IMR-90 (cell line): ENCODE results near the gene NXPH4. TPM values are rescaled to one million over a fixed set of nuclear protein-coding genes. Genes with fewer than 3 reads are reported as not detected.

ENCODE experiments used
- ATAC-seq: fragments of 200-7000 bp; cut with Tn5 transposase; 2 replicates; pipeline ENCODE4 v1.9.1; 2020; ENCODE audit warnings: low read depth, mild to moderate bottlenecking, moderate library complexity
- BruUV-seq: library from RNA; stranded (reverse); fragments of 400-500 nt; replicated peaks from 2 replicates; lab custom pipeline; 2021; lab: Mats Ljungman, UMichigan
- CTCF ChIA-PET: fragments of 300-600 bp; formaldehyde crosslinking; extraction: SDS; loops from one replicate; lab custom pipeline; 2021; ENCODE audit warnings: antibody characterized with exemption; lab: Yijun Ruan, JAX
- POLR2A ChIA-PET: fragments of 300-600 bp; sonication (Branson Sonifier 250); formaldehyde crosslinking; loops from one replicate; lab custom pipeline; 2022; ENCODE audit warnings: antibody characterized with exemption; ENCODE audit not compliant: unreplicated experiment; lab: Charles Lee
- DNase-seq: peaks from one replicate; pipeline ENCODE4 v3.0.0; 2013
- H2AFZ ChIP-seq: replicated peaks from 2 replicates; pipeline ENCODE3; 2013; ENCODE audit warnings: low read length, mild to moderate bottlenecking; ENCODE audit not compliant: poor library complexity
- H2AK5ac ChIP-seq: 2 replicates; pipeline ENCODE4 v1.6.1; 2013; ENCODE audit warnings: low read depth, low read length, inconsistent platforms
- H2AK9ac ChIP-seq: replicated peaks from 2 replicates; pipeline ENCODE3; 2013; ENCODE audit warnings: mild to moderate bottlenecking, low read depth, low read length, moderate library complexity; ENCODE audit not compliant: poor library complexity
- H2BK120ac ChIP-seq: 2 replicates; pipeline ENCODE4 v1.6.1; 2013; ENCODE audit warnings: low read depth, low read length, inconsistent platforms
- H2BK15ac ChIP-seq: 3 replicates; pipeline ENCODE4 v1.6.1; 2013; ENCODE audit warnings: low read depth, low read length, inconsistent platforms
- H2BK20ac ChIP-seq: 2 replicates; pipeline ENCODE4 v1.6.1; 2013; ENCODE audit warnings: low read depth, mild to moderate bottlenecking, inconsistent platforms, low read length, moderate library complexity
- H2BK5ac ChIP-seq: 2 replicates; pipeline ENCODE4 v1.6.1; 2013; ENCODE audit warnings: mild to moderate bottlenecking, low read depth, low read length, inconsistent platforms; ENCODE audit not compliant: poor library complexity, severe bottlenecking
- H3K14ac ChIP-seq: replicated peaks from 2 replicates; pipeline ENCODE4 v1.6.1; 2013; ENCODE audit warnings: low read depth, low read length, inconsistent platforms
- H3K18ac ChIP-seq: 2 replicates; pipeline ENCODE4 v1.6.1; 2013; ENCODE audit warnings: low read depth, low read length, control low read depth
- H3K23ac ChIP-seq: 2 replicates; pipeline ENCODE4 v1.6.1; 2013; ENCODE audit warnings: low read depth, low read length, inconsistent platforms
- H3K27ac ChIP-seq: 2 replicates; pipeline ENCODE4 v1.5.1; 2013; ENCODE audit warnings: mild to moderate bottlenecking, control low read depth, low read length; ENCODE audit not compliant: insufficient read depth
- H3K27me3 ChIP-seq: 2 replicates; pipeline ENCODE4 v1.6.1; 2013; ENCODE audit warnings: low read length; ENCODE audit not compliant: control insufficient read depth, insufficient read depth
- H3K36me3 ChIP-seq: 2 replicates; pipeline ENCODE4 v1.6.1; 2013; ENCODE audit warnings: low read length, mixed read lengths; ENCODE audit not compliant: control insufficient read depth, insufficient read depth
- H3K4ac ChIP-seq: 2 replicates; pipeline ENCODE4 v1.6.1; 2013; ENCODE audit warnings: low read depth, low read length, inconsistent platforms
- H3K4me1 ChIP-seq: 2 replicates; pipeline ENCODE4 v1.6.1; 2013; ENCODE audit warnings: low read length, mixed read lengths; ENCODE audit not compliant: control insufficient read depth, insufficient read depth
- H3K4me2 ChIP-seq: 2 replicates; pipeline ENCODE4 v1.6.1; 2013; ENCODE audit warnings: low read depth, mild to moderate bottlenecking, control low read depth, low read length, moderate library complexity
- H3K4me3 ChIP-seq: 2 replicates; pipeline ENCODE4 v1.5.1; 2013; ENCODE audit warnings: low read depth, mild to moderate bottlenecking, control low read depth, low read length, moderate library complexity; ENCODE audit not compliant: insufficient read depth
- H3K56ac ChIP-seq: 2 replicates; pipeline ENCODE4 v1.6.1; 2013; ENCODE audit warnings: low read length, inconsistent platforms; ENCODE audit not compliant: insufficient read depth; ENCODE audit errors: extremely low read depth
- H3K79me1 ChIP-seq, 2 experiments: 2 replicates each; pipeline ENCODE4 v1.6.1; 2013; ENCODE audit warnings: low read length in 2 of 2, inconsistent platforms in 1 of 2, low read depth in 1 of 2
- H3K9ac ChIP-seq: 2 replicates; pipeline ENCODE4 v1.6.1; 2013; ENCODE audit warnings: low read depth, low read length, control low read depth
- H3K9me1 ChIP-seq: 2 replicates; pipeline ENCODE4 v1.6.1; 2013; ENCODE audit warnings: low read length, inconsistent platforms; ENCODE audit not compliant: insufficient read depth
- H3K9me3 ChIP-seq: 2 replicates; pipeline ENCODE4 v1.6.1; 2013; ENCODE audit warnings: low read length; ENCODE audit not compliant: control insufficient read depth, insufficient read depth
- H4K20me1 ChIP-seq: 2 replicates; pipeline ENCODE4 v1.6.1; 2013; ENCODE audit warnings: low read length, inconsistent platforms; ENCODE audit not compliant: insufficient read depth
- H4K5ac ChIP-seq: 2 replicates; pipeline ENCODE4 v1.6.1; 2013; ENCODE audit warnings: mild to moderate bottlenecking, low read depth, low read length, control low read depth
- H4K8ac ChIP-seq, 2 experiments: 2 replicates each; pipeline ENCODE4 v1.6.1; 2013; ENCODE audit warnings: low read depth in 2 of 2, low read length in 2 of 2, control low read depth in 1 of 2, inconsistent platforms in 1 of 2
- H4K91ac ChIP-seq: 2 replicates; pipeline ENCODE4 v1.6.1; 2013; ENCODE audit warnings: low read depth, low read length, inconsistent platforms; ENCODE audit not compliant: insufficient read depth
- CEBPB ChIP-seq: IDR thresholded peaks from 2 replicates; pipeline ENCODE4 v1.6.1; 2012; ENCODE audit warnings: low read depth, low read length, improper control_type of control experiment
- FOS ChIP-seq: fragments of 150-350 bp; IDR thresholded peaks from 2 replicates; pipeline ENCODE4 v1.6.1; 2016; ENCODE audit warnings: low read depth, low read length
- MXI1 ChIP-seq: IDR thresholded peaks from 2 replicates; pipeline ENCODE4 v1.6.1; 2012; ENCODE audit warnings: low read depth, mild to moderate bottlenecking, low read length, moderate library complexity, borderline replicate concordance
- NFE2L2 ChIP-seq: fragments of 150-350 bp; IDR thresholded peaks from 2 replicates; pipeline ENCODE4 v1.6.1; 2016; ENCODE audit warnings: low read depth, mild to moderate bottlenecking, low read length
- POLR2A ChIP-seq: IDR thresholded peaks from 2 replicates; pipeline ENCODE4 v1.6.1; 2012; ENCODE audit warnings: mild to moderate bottlenecking, low read depth, low read length
- RAD21 ChIP-seq: IDR thresholded peaks from 2 replicates; pipeline ENCODE4 v1.6.1; 2012; ENCODE audit warnings: low read length, improper control_type of control experiment
- RFX5 ChIP-seq: IDR thresholded peaks from 2 replicates; pipeline ENCODE4 v1.8.0; 2012; ENCODE audit warnings: low read depth, mild to moderate bottlenecking, low read length, moderate library complexity
- USF2 ChIP-seq: fragments of 150-350 bp; IDR thresholded peaks from 2 replicates; pipeline ENCODE4 v1.6.1; 2017; ENCODE audit warnings: mild to moderate bottlenecking, antibody characterized with exemption, low read length, low read depth
- WGBS, 2 experiments: methylation state at CpG; one replicate each; pipeline versions ENCODE4 v1.1.5 to v1.1.7; 2013; ENCODE audit warnings: missing lambda C conversion rate in 2 of 2; ENCODE audit not compliant: insufficient read length in 1 of 2; ENCODE audit errors: extremely low coverage in 2 of 2; 5-methylcytosine and 5-hydroxymethylcytosine counted together
- dilution Hi-C: fragments of 300-500 bp; cut with HindIII; formaldehyde crosslinking; loops from one replicate; pipeline ENCODE4 v1.14.3; 2018; ENCODE audit warnings: low sequenced_read_pairs; ENCODE audit not compliant: unreplicated experiment
- in situ Hi-C: fragments of 300-500 bp; cut with MboI; formaldehyde crosslinking; loops from 3 replicates; pipeline ENCODE4 v1.14.3; 2019; ENCODE audit warnings: low sequenced_read_pairs, inconsistent platforms, mixed read lengths
- intact Hi-C: fragments of 100-400 bp; cut with micrococcal nuclease; formaldehyde crosslinking; loops from 2 replicates; pipeline ENCODE4 v1.10.0; 2022
- polyA plus RNA-seq, 3 experiments: library from polyadenylated mRNA; depleted of rRNA; stranded (reverse); fragments of >200 nt; gene quantifications; 2 replicates each; pipeline ENCODE4 v1.2.3, GENCODE V29; 2012; ENCODE audit warnings: low replicate concordance in 1 of 3
- total RNA-seq: library from RNA; depleted of rRNA; stranded (reverse); fragments of >200 nt; gene quantifications from 2 replicates; pipeline ENCODE4 v1.2.3, GENCODE V29; 2012

NXPH4 gene
- total and polyA plus RNA-seq, 2 of the 4 experiments (the other 2 are of a cell fraction), result 0.36 to 3.8 TPM

- no peak overlapping the region for H4K91ac ChIP-seq
- no peak overlapping the region for H4K5ac ChIP-seq
- WGBS, 2 experiments, result no CpG with 5 or more reads among the region's 7 CpGs
- no peak overlapping the region for H3K27ac ChIP-seq
- no peak overlapping the region for H3K56ac ChIP-seq
- TF ChIP-seq POLR2A (no peak), MXI1 (no peak), CEBPB (no peak), FOS (no peak), USF2 (no peak), RFX5 (no peak), NFE2L2 (no peak), RAD21 (no peak)
- H3K9ac ChIP-seq, result no peak overlapping the region
- no TSS peak for BruUV-seq
- intact Hi-C loops, result no loop called here
- H3K36me3 ChIP-seq, result peaks cover 4% of the 10 kb centered on the region; the same call in 1 of the 2 replicates
- H4K20me1 ChIP-seq, result peaks cover 13% of the 10 kb centered on the region; the same call in 1 of the 2 replicates
- H2BK120ac ChIP-seq, result no peak overlapping the region
- peak overlapping the region; percentile 52 for H2AK9ac ChIP-seq
- ATAC-seq (no peak), DNase-seq (no peak)
- no peak overlapping the region for H3K14ac ChIP-seq
- H3K4me2 ChIP-seq, result no peak overlapping the region
- H3K23ac ChIP-seq, result no peak overlapping the region
- H3K18ac ChIP-seq, result no peak overlapping the region
- ChIA-PET POLR2A (no interaction called here), CTCF (no interaction called here)
- no peak overlapping the region for H2AFZ ChIP-seq
- in situ Hi-C loops, result no loop called here
- H3K4ac ChIP-seq, result no peak overlapping the region
- H3K4me1 ChIP-seq, result peaks cover 4% of the 10 kb centered on the region; the same call in 1 of the 2 replicates
- dilution Hi-C loops, result no loop called here
- H3K4me3 ChIP-seq, result no peak overlapping the region
- no peak overlapping the region for H2AK5ac ChIP-seq
- H2BK5ac ChIP-seq, result no peak overlapping the region
- no peaks in the 10 kb centered on the region for H3K27me3 ChIP-seq
- no peak overlapping the region for H2BK20ac ChIP-seq
- no peaks in the 10 kb centered on the region; a peak in 1 of 4 replicates for H3K79me1 ChIP-seq
- H4K8ac ChIP-seq, result no peak overlapping the region
- no peak overlapping the region for H2BK15ac ChIP-seq
- no peaks in the 10 kb centered on the region for H3K9me3 ChIP-seq
- peaks cover 8% of the 10 kb centered on the region for H3K9me1 ChIP-seq
These were observed 32.5 kb downstream of the NXPH4 start for GRCh38 chr12:57248934-57249742.
